HepG2 (cell line): ENCODE results near the gene NPSR1. TPM values are rescaled to one million over a fixed set of nuclear protein-coding genes. Genes with fewer than 3 reads are reported as not detected.

ENCODE experiments used
- ATAC-seq: fragments of 200-7000 bp; cut with Tn5 transposase; 3 replicates; pipeline ENCODE4 v1.9.1; 2020; ENCODE audit warnings: mild to moderate bottlenecking, moderate library complexity
- BruUV-seq: library from RNA; stranded (reverse); fragments of 400-500 nt; replicated peaks from 2 replicates; lab custom pipeline; 2021; lab: Mats Ljungman, UMichigan
- CTCF ChIA-PET: fragments of 300-600 bp; formaldehyde crosslinking; extraction: SDS; loops from one replicate; lab custom pipeline; 2021; ENCODE audit warnings: low total read pairs, inconsistent platforms, low intra/inter-chr PET ratio; lab: Yijun Ruan, JAX
- POLR2A ChIA-PET: fragments of 350-600 bp; sonication (Branson Sonifier 250); formaldehyde crosslinking; loops from one replicate; lab custom pipeline; 2020; ENCODE audit warnings: antibody characterized with exemption, inconsistent platforms; lab: Yijun Ruan, JAX
- DNase-seq: peaks from one replicate; pipeline ENCODE4 v3.0.0-alpha.2; 2015; ENCODE audit warnings: low spot score
- FAIRE-seq: peaks from 3 replicates; lab custom pipeline; 2011; peaks lifted over from hg19 to GRCh38; lab: Jason Lieb, UNC
- H2AFZ ChIP-seq: one replicate; pipeline ENCODE4 v1.6.1; 2011; ENCODE audit warnings: low read length, inconsistent platforms
- H3K27ac ChIP-seq: fragments of 300-600 bp; 3 replicates; pipeline ENCODE4 v1.8.0; 2011; ENCODE audit warnings: mixed run types, mild to moderate bottlenecking, mixed read lengths, low read length, inconsistent platforms; ENCODE audit not compliant: insufficient read depth; ENCODE audit errors: extremely low read length
- H3K27me3 ChIP-seq, 2 experiments: fragments of 200-600 bp in 1 of 2; 2 replicates in 1 of 2; 3 replicates in 1 of 2; pipeline versions ENCODE4 v1.6.0 to v1.8.0; 2011; ENCODE audit warnings: low read length in 2 of 2, mild to moderate bottlenecking in 2 of 2, moderate library complexity in 2 of 2, inconsistent platforms in 1 of 2; ENCODE audit not compliant: insufficient read depth in 2 of 2, control insufficient read depth in 1 of 2
- H3K36me3 ChIP-seq, 2 experiments: fragments of 200-600 bp in 1 of 2; replicated peaks in 1 of 2; 2 replicates in 1 of 2; 3 replicates in 1 of 2; pipeline versions ENCODE4 v1.5.1 to v1.8.0; 2011; ENCODE audit warnings: low read length in 2 of 2, inconsistent platforms in 1 of 2; ENCODE audit not compliant: insufficient read depth in 2 of 2, control insufficient read depth in 1 of 2
- H3K4me1 ChIP-seq: 2 replicates; pipeline ENCODE4 v1.5.1; 2012; ENCODE audit warnings: low read length, inconsistent platforms; ENCODE audit not compliant: insufficient read depth
- H3K4me2 ChIP-seq: 2 replicates; pipeline ENCODE4 v1.6.0; 2011; ENCODE audit warnings: low read depth, low read length, inconsistent platforms
- H3K4me3 ChIP-seq, 3 experiments: fragments of 200-600 bp in 1 of 3; sonication (generic), shearing (Covaris generic) in 1 of 3; replicated peaks in 1 of 3; 2 replicates each; pipeline ENCODE4 v1.5.1; 2011 to 2016; ENCODE audit warnings: low read length in 3 of 3, inconsistent platforms in 2 of 3, low read depth in 2 of 3, mild to moderate bottlenecking in 2 of 3, control low read depth in 1 of 3, mixed read lengths in 1 of 3; ENCODE audit not compliant: insufficient read depth in 1 of 3
- H3K79me2 ChIP-seq: one replicate; pipeline ENCODE4 v1.6.1; 2011; ENCODE audit warnings: low read length, inconsistent platforms; ENCODE audit not compliant: insufficient read depth
- H3K9ac ChIP-seq: 2 replicates; pipeline ENCODE4 v1.6.0; 2011; ENCODE audit warnings: mild to moderate bottlenecking, low read depth, low read length, inconsistent platforms; ENCODE audit not compliant: insufficient read depth
- H3K9me3 ChIP-seq: 2 replicates; pipeline ENCODE4 v1.5.1; 2012; ENCODE audit warnings: mild to moderate bottlenecking, low read length
- H4K20me1 ChIP-seq: 2 replicates; pipeline ENCODE4 v1.6.0; 2011; ENCODE audit warnings: inconsistent platforms, mild to moderate bottlenecking, low read length, moderate library complexity; ENCODE audit not compliant: insufficient read depth
- HNRNPK ChIP-seq: fragments of 200-400 bp; formaldehyde crosslinking; IDR thresholded peaks from 2 replicates; pipeline ENCODE4 v1.6.1; 2018; ENCODE audit warnings: low read length, low read depth, moderate library complexity, mild to moderate bottlenecking; ENCODE audit not compliant: poor library complexity, severe bottlenecking
- NCOR1 ChIP-seq: fragments of 200-600 bp; sonication (generic); IDR thresholded peaks from 2 replicates; pipeline ENCODE4 v1.7.0; 2017; ENCODE audit warnings: antibody characterized with exemption, low read length, borderline replicate concordance
- ZBTB7B ChIP-seq: sonication (generic); formaldehyde crosslinking; IDR thresholded peaks from 2 replicates; pipeline ENCODE4 v1.4.0; 2020; ENCODE audit warnings: missing genetic modification reagents
- ZFX ChIP-seq: sonication (generic); formaldehyde crosslinking; IDR thresholded peaks from 2 replicates; pipeline ENCODE4 v1.4.0; 2020; ENCODE audit warnings: mild to moderate bottlenecking, low read depth, missing genetic modification reagents, moderate library complexity
- ZNF616 ChIP-seq: sonication (generic); formaldehyde crosslinking; IDR thresholded peaks from 2 replicates; pipeline ENCODE4 v1.5.0; 2020; ENCODE audit warnings: low read depth, mild to moderate bottlenecking, missing genetic modification reagents
- WGBS: methylation state at CpG from one replicate; pipeline ENCODE4 v1.1.6; 2017; ENCODE audit warnings: low lambda C conversion rate; 5-methylcytosine and 5-hydroxymethylcytosine counted together
- in situ Hi-C: cut with HindIII; loops from 2 replicates; pipeline ENCODE4 v1.10.0; 2017; ENCODE audit warnings: low pct_unique_long_range_greater_than_20kb; ENCODE audit not compliant: extremely low pct_ligation_motif_present
- intact Hi-C: fragments of 100-400 bp; cut with micrococcal nuclease; formaldehyde crosslinking; loops from one replicate; pipeline ENCODE4 v1.10.0; 2022; ENCODE audit not compliant: unreplicated experiment
- polyA plus RNA-seq, 8 experiments: library from polyadenylated mRNA; depleted of rRNA in 3 of 8; stranded (reverse) in 7 of 8; unstranded in 1 of 8; fragments of >200 nt; fragmentation: Illumina TruSeq in 4 of 8; extraction: Trizol in 4 of 8; gene quantifications; 2 replicates each; pipeline versions ENCODE4 v1.2.1 to v1.2.3, GENCODE V29; 2011 to 2016; ENCODE audit warnings: low read depth in 4 of 8, missing spikeins in 1 of 8, mixed read lengths in 1 of 8; ENCODE audit not compliant: insufficient read depth in 1 of 8
- total RNA-seq, 5 experiments: library from RNA; depleted of rRNA; stranded (reverse); fragments of >200 nt; fragmentation: Illumina TruSeq; extraction: Trizol; gene quantifications; 2 replicates each; pipeline ENCODE4 v1.2.3, GENCODE V29; 2016; ENCODE audit warnings: low read depth in 1 of 5
- TF ChIP-seq, protein P1 (sequence below): sonication (generic); formaldehyde crosslinking; IDR thresholded peaks from one replicate; pipeline ENCODE4 v1.5.1; 2020; ENCODE audit warnings: mild to moderate bottlenecking, missing genetic modification reagents; ENCODE audit errors: not compliant biosample characterization
- TF ChIP-seq, protein P2 (sequence below): sonication (generic); formaldehyde crosslinking; IDR thresholded peaks from 2 replicates; pipeline ENCODE4 v1.4.0; 2020; ENCODE audit warnings: missing genetic modification reagents
- TF ChIP-seq, protein P3 (sequence below): sonication (generic); formaldehyde crosslinking; IDR thresholded peaks from 2 replicates; pipeline ENCODE4 v1.8.1; 2022; ENCODE audit warnings: mild to moderate bottlenecking, missing genetic modification reagents

The NPSR1 gene
- total and polyA plus RNA-seq, 2 of the 13 experiments (the other 11 are each of a cell fraction or from before 2014, with no cell fraction given), result not detected

DNA sequence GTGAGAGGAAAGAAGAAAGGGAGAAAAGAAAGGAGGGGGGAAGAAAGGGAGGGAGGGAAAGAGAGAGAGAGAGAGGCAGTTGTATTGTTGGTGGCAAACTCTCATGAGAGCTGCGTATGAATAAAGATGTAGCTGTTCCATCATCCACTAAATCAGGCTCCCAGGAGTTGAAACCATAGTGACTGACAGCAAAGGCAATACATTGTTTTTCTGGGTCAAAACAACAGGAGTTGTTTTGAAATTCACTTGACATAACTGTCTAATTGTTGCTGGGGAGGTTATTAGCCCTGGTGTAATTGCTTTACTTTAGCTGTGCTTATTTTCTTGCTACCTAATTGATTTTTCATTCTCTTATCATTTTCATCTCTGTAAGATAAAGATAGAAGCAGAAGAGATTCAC lies 173.4 kb downstream of the NPSR1 start:
- Histone ChIP-seq H3K4me3 (no peak overlapping the region), H3K9me3 (no peaks in the 10 kb centered on the region), H3K27ac (no peak overlapping the region), H3K9ac (no peak overlapping the region), H4K20me1 (no peaks in the 10 kb centered on the region), H3K36me3 (no peaks in the 10 kb centered on the region), H3K27me3 (no peaks in the 10 kb centered on the region), H3K4me1 (peaks cover 11% of the 10 kb centered on the region; the same call in 1 of the 2 replicates), H3K4me2 (no peak overlapping the region), H2AFZ (no peak overlapping the region), H3K79me2 (no peaks in the 10 kb centered on the region)
- in situ Hi-C loops, result no loop called here
- CTCF ChIA-PET, result no interaction called here
- DNase-seq (no peak), ATAC-seq (no peak), FAIRE-seq (no peak)
- intact Hi-C loops, result no loop called here
- WGBS, result 48% methylated on average over 1 of the region's 1 CpG
- POLR2A ChIA-PET, result no interaction called here
- no TSS peak for BruUV-seq
- TF ChIP-seq HNRNPK (no peak), NCOR1 (no peak), ZNF616 (CRISPR knock-in tag) (no peak), ZBTB7B (no peak), ZFX (CRISPR knock-in tag) (no peak)
- TF ChIP-seq, protein P1, sequence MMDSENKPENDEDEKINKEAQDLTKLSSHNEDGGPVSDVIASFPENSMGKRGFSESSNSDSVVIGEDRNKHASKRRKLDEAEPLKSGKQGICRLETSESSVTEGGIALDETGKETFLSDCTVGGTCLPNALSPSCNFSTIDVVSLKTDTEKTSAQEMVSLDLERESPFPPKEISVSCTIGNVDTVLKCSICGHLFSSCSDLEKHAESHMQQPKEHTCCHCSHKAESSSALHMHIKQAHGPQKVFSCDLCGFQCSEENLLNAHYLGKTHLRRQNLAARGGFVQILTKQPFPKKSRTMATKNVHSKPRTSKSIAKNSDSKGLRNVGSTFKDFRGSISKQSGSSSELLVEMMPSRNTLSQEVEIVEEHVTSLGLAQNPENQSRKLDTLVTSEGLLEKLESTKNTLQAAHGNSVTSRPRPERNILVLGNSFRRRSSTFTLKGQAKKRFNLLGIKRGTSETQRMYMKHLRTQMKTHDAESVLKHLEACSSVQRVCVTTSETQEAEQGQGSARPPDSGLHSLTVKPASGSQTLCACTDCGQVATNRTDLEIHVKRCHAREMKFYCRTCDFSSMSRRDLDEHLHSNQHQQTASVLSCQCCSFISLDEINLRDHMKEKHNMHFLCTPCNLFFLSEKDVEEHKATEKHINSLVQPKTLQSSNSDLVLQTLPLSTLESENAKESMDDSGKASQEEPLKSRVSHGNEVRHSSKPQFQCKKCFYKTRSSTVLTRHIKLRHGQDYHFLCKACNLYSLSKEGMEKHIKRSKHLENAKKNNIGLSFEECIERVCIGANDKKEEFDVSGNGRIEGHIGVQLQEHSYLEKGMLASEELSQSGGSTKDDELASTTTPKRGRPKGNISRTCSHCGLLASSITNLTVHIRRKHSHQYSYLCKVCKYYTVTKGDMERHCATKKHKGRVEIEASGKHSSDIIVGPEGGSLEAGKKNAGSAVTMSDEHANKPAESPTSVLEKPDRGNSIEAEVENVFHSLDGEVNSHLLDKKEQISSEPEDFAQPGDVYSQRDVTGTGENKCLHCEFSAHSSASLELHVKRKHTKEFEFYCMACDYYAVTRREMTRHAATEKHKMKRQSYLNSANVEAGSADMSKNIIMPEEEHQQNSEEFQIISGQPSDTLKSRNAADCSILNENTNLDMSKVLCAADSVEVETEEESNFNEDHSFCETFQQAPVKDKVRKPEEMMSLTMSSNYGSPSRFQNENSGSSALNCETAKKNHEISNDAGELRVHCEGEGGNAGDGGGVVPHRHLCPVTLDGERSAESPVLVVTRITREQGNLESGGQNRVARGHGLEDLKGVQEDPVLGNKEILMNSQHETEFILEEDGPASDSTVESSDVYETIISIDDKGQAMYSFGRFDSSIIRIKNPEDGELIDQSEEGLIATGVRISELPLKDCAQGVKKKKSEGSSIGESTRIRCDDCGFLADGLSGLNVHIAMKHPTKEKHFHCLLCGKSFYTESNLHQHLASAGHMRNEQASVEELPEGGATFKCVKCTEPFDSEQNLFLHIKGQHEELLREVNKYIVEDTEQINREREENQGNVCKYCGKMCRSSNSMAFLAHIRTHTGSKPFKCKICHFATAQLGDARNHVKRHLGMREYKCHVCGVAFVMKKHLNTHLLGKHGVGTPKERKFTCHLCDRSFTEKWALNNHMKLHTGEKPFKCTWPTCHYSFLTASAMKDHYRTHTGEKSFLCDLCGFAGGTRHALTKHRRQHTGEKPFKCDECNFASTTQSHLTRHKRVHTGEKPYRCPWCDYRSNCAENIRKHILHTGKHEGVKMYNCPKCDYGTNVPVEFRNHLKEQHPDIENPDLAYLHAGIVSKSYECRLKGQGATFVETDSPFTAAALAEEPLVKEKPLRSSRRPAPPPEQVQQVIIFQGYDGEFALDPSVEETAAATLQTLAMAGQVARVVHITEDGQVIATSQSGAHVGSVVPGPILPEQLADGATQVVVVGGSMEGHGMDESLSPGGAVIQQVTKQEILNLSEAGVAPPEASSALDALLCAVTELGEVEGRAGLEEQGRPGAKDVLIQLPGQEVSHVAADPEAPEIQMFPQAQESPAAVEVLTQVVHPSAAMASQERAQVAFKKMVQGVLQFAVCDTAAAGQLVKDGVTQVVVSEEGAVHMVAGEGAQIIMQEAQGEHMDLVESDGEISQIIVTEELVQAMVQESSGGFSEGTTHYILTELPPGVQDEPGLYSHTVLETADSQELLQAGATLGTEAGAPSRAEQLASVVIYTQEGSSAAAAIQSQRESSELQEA, result no peak
- TF ChIP-seq, protein P2, sequence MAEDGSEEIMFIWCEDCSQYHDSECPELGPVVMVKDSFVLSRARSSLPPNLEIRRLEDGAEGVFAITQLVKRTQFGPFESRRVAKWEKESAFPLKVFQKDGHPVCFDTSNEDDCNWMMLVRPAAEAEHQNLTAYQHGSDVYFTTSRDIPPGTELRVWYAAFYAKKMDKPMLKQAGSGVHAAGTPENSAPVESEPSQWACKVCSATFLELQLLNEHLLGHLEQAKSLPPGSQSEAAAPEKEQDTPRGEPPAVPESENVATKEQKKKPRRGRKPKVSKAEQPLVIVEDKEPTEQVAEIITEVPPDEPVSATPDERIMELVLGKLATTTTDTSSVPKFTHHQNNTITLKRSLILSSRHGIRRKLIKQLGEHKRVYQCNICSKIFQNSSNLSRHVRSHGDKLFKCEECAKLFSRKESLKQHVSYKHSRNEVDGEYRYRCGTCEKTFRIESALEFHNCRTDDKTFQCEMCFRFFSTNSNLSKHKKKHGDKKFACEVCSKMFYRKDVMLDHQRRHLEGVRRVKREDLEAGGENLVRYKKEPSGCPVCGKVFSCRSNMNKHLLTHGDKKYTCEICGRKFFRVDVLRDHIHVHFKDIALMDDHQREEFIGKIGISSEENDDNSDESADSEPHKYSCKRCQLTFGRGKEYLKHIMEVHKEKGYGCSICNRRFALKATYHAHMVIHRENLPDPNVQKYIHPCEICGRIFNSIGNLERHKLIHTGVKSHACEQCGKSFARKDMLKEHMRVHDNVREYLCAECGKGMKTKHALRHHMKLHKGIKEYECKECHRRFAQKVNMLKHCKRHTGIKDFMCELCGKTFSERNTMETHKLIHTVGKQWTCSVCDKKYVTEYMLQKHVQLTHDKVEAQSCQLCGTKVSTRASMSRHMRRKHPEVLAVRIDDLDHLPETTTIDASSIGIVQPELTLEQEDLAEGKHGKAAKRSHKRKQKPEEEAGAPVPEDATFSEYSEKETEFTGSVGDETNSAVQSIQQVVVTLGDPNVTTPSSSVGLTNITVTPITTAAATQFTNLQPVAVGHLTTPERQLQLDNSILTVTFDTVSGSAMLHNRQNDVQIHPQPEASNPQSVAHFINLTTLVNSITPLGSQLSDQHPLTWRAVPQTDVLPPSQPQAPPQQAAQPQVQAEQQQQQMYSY (CRISPR knock-in tag), result no peak
- TF ChIP-seq, protein P3, sequence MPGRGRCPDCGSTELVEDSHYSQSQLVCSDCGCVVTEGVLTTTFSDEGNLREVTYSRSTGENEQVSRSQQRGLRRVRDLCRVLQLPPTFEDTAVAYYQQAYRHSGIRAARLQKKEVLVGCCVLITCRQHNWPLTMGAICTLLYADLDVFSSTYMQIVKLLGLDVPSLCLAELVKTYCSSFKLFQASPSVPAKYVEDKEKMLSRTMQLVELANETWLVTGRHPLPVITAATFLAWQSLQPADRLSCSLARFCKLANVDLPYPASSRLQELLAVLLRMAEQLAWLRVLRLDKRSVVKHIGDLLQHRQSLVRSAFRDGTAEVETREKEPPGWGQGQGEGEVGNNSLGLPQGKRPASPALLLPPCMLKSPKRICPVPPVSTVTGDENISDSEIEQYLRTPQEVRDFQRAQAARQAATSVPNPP (CRISPR knock-in tag), result no peak
